HG02970 (cell line): ENCODE results near the gene TFDP1.
"Not testable (repeated sequence)": the region's sequence is repeated elsewhere in the genome, so short reads cannot be mapped to it uniquely, and the experiment has no call there.

Experiments
- ATAC-seq: cut with Tn5 transposase; IDR thresholded peaks from one replicate; pipeline ENCODE4 v1.9.1; 2021; ENCODE audit warnings: mild to moderate bottlenecking, moderate library complexity, moderate number of reproducible peaks; ENCODE audit not compliant: unreplicated experiment, low FRiP score

Gene TFDP1

DNA sequence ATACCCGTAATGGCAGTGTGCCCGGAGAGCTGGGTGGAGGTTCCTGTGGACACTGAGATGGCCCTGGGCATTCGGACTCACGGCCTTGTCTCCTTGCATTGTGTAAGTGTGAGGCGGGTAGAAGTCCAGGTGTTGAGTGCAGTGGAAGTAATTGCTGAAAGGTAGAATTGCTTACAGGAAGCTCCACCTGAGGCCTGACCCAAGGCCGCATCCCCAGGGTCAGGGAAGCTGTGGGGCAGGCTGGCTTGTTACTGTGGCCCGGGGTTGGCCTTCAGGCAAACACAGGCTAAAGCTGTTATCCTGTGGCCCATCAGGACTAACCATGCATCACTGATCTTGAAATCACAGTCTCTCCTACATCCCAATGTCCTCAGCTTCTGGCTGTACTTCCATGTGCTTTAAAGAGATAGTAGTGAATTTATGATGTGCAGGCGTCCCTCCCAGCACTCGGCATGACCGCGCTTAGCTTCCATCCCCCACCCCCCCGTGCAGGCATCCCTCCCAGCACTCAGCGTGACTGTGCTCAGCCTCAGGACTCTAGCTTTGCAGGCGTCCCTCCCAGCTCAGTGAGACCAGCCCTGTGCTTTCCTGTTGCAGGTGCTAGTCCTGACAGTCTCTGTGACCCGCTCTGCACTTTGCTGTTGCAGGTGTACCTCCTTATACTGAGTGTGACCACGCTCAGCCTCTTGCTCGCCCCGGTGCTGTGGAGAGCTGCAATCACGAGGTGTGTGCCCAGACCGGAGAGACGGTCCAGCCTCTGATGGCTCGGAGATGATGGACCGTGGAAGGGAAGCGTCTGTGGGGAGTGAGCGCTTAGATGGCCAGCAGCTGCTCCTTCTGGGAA lies 35.6 kb upstream of the TFDP1 start:
- no peak for ATAC-seq

DNA sequence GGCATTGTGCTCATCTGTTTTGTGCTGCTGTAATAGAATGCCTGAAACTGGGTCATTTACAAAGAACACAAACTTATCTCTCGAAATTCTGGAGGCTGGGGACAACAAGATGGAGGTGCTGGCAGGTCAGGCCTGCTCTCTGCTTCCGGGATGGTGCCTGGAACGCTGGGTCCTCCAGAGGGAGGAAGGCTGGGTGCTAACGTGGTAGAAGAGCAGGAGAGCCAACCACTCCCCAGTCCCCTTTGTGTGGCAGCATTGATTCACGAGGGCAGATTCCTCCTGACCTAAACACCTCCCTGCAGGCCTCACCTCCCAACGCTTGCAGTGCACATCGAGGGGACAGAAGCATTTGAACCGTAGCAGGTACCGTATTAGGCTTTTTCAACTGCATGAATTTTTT lies 34.1 kb upstream of the TFDP1 start:
- no peak for ATAC-seq

DNA sequence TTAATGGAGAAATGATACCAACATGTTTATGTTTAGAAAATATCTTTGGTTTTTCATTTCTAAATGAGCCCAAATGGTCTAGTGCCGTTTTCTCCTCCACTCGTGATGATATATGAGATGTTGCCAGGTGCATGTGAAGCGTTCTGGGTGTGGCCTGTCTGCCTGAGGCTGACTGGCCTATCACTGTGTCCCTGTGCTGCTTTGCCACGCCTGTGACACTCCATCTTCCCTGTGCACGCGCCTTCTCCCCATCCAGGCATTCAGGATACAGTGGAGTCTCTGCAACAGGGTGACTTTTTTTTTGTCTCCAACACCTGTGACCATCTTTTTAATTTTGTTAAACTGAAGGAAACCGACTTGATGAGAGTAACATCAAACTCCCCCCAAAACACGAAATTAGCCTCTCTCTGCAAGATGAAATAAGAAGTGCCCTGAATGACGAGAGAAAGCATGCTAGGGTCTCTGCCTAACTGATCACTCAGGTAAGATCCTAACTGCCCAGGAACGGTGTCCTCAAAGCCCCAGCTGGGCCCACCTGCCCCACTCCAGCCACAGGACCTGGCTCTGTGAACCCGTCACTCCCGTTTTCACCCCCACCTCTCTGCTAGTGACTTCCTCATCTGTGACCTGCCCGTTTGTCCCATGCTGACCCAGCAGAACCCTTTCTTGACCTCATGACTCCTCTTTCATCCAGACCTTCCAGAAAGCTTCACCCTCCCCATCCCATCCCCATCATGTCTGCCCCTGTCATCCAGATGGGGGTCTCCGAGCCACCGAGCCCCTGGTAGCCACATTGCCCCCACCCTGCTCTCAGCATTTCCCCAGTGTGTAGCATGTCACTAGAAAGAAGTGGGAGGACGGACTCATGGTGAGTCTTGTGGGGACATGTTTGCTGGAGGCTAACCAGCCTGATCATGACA lies 33.2 kb upstream of the TFDP1 start:
- ATAC-seq, result no peak

DNA sequence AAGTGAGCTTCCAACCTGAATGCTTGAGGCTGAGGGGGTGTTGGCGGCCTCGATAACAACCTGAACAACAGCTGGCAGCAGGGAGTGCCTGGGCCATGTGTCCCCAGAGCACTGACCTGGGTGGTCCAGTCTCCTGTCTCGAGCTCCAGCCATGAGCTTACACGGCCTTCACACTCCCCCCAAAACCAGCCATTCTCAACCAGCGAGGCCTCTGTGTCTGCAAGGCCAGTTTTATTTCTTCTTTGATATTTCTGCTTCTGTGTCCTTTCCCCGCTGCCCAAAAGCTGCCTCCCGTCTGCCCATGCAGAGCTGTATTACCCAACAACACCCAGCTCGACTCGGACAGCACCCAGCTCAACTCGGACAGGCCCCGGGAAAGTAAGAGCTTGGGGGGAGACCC lies 32.5 kb upstream of the TFDP1 start:
- no peak for ATAC-seq

DNA sequence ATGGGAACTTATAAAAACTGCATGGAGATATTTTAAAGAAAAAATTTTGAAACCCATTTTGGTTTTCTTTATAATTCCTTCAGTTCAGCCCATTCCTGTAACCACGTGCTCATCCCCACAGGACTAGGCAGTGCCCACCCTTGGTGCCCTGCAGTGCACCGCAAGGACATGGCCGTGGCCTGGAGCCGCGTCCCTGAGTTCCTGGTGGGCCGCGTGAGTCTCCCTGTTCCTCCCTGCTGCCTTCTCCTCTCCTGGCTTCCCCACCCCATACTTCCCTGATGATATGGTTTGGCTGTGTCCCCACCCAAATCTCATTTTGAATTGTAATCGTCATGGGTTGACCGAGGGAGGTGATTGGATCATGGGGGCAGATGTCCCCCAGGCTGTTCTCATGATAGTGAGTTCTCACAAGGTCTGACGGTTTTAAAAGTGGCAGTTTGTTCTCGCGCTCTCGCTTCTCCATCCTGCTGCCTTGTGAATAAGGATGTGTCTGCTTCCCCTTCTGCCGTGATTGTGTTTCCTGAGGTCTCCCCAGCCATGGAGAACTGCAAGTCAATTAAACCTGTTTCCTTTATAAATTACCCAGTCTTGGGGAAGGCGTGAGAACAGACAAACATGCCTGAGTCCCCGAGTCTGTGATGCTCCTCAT lies 31.6 kb upstream of the TFDP1 start:
- no peak for ATAC-seq

DNA sequence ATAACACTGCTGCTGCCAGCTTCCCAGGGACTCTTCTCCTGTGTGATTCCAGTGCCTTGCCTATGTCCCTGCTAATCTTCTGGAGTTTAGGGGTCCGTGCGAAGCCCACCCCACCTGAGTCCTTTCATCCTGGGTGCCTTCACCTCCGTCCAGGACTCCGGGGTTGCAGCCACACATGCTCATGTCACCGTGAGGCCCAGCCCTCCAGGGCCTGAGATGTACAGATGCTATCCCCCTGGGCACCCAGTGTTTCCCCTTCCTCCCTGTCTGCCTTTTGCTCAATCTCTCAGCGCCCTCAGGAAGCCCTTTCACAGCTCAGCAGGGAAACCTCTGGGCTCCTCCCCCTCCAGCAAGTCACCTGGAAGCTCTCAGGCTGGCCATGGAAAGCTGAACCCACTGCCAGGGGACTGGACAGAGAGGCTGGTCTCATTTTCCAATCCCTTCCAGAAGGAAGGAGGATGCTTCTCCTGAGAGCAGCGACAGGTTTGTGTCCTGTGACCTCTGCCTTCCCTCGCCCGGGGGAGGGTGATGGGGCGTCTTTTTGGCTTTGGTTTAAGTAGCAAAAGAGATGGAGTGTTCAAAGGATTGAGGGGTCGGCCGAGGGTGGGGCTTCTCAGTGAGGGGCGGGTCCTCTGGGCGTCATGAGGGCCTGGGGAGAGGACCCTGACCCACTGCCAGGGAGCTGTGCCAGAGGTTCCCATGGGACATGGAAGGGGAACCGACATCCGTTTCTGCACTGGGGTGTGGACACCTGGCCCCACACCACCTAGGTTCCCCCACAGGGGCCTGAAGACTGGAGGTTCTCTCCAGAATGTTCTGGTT lies 30.8 kb upstream of the TFDP1 start:
- no peak for ATAC-seq

DNA sequence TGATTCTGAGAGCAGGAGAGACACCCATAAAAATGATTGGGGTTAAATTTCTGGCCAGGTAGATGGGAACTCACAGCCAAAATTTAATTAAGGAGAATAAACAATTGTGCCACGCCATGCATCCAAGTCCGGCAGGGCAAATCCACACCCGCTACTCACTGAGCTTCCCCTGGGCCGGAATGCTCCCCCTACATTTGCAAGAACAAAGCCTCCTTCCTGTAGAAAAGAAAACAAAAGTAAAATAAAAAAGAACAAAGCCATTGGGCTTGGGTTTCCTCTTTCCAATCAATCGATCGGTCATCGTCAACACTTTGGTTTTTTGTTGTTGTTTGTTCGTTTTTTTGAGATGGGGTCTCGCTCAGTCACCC lies 30.2 kb upstream of the TFDP1 start:
- no peak for ATAC-seq

DNA sequence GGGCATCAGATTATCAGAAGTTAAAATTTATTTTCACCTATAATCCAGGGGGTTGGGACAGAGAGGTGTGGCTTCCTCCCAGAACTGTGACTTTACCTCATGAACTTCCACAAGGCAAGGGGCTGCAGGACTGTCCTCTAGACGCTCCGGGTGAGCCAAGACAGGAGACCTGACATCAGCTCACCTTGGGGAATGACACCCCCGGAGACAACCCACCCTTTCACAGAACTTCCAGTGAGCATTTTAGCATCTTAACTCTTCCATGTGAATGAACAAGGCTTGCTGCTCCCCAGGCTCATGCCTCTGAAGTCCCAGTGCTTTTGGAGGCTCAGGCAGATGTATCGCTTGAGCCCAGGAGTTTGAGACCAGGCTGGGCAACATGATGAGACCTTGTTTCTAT lies 29.4 kb upstream of the TFDP1 start:
- ATAC-seq, result no peak

DNA sequence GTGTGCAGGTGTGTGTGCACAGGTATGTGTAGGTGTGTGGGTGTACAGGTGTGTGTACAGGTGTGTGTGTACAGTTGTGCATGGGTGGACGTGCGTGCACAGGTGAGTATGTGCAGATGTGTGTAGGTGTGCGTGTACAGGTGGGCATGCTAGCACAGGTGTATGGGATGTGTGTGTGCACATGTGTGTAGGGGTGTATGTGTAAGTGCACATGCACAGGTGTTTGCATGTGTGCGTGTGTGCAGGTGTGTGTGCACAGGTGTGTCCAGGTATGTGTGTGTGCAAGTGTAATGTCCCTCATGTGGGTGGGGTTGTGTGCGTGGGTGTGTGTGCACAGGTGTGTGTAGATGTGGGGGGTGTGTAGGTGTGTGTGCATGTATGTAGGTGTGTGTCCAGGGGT lies 27.5 kb upstream of the TFDP1 start:
- ATAC-seq, result no peak

DNA sequence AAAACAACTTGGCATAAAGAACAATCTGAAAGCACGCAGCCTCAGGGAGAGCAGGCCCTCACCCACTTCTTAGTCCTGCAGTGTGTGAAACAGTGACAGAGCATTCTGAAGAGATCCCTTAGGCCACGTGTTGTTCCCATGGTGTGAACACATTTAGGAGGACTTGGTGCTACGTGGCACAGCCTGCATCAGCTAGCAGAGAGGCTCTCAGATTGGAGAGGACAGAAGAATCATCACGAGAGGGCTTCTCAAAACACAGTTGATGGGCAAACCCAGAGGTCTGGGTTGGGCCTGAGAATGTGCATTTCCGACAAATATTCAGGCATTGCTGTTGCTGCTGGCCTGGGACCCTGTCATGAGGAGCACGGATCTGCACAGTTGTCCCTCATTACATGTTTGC lies 26.1 kb upstream of the TFDP1 start:
- ATAC-seq, result no peak

DNA sequence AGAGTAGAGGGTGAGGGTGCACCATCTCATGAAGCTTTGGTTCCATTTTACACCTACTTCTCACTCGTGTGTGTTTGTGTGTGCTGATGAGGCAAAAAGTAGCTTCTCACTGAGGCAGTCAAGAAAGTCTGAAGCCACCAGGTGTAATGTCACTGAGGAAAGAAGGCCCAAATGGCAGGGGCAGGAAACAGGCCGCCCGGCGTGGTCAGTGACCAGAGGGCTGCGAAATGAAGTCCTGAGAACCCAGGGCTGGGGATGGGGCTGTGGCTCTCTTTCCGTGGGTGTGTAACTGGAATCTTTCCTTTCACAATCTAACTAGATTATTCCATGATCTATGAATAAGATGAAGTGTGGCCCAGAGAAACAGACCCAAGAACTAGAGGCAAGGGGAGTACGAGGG lies 25.5 kb upstream of the TFDP1 start:
- ATAC-seq, result no peak

DNA sequence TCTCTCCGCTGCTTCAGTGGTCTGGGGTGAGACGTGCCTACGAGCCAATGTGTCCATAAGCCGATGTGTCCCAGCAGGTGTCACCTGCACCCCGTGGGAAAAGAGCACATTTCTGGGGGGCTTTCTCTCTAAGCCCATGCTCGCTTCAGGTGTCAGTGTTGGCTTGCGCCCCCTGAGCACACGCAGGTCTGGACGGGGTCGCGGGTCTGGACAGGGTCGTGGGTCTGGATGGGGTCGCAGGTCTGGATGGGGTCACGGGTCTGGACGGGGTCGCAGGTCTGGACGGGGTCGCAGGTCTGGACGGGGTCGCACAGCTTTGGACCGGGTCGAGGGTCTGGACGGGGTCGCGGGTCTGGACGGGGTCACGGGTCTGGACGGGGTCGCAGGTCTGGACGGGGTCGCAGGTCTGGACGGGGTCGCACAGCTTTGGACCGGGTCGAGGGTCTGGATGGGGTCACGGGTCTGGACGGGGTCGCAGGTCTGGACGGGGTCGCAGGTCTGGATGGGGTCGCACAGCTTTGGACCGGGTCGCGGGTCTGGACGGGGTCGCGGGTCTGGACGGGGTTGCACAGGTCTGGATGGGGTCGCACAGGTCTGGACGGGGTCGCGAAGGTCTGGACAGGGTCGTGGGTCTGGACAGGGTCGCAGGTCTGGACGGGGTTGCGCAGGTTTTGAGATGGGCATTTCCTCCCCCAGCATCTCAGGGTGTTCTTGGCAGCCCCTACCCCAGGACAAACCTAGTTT lies 24.5 kb upstream of the TFDP1 start:
- ATAC-seq, result no peak

DNA sequence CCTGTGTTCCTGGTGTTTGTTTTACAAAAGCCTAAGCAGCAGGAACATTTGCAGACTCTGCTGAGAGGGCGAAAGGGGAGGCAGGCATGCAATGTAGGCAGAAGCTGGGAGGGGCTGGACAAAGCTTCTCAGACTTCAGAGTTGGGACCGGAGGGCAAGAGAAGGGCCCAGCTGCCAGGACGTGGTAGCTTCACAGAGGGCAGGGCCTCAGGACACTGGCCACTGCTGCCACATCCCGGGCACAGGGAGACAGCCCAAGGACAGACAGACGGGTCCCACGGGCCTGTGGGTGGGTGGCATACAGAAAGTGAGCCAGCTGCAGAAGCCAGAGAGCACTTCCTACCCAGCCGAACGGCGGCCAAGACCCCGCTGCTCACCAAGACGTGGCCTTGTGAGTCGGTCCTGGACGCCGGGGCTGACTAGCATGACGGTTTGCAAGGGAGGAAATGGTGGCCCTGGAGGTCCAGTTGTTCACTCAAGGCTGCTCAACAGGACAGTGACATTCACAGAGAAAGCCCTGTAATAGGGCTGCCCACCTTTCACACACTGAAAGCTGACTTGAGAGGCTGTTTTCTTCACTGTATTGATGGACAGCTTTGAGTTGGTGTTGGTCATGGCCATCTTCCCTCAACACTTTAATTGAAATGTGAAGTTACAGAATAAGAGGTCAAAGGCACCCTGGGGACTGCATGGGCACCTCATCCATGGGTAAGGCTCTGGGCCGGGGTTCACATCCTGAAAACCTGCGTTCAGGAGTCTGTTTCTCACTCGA lies 23.7 kb upstream of the TFDP1 start:
- no peak for ATAC-seq

DNA sequence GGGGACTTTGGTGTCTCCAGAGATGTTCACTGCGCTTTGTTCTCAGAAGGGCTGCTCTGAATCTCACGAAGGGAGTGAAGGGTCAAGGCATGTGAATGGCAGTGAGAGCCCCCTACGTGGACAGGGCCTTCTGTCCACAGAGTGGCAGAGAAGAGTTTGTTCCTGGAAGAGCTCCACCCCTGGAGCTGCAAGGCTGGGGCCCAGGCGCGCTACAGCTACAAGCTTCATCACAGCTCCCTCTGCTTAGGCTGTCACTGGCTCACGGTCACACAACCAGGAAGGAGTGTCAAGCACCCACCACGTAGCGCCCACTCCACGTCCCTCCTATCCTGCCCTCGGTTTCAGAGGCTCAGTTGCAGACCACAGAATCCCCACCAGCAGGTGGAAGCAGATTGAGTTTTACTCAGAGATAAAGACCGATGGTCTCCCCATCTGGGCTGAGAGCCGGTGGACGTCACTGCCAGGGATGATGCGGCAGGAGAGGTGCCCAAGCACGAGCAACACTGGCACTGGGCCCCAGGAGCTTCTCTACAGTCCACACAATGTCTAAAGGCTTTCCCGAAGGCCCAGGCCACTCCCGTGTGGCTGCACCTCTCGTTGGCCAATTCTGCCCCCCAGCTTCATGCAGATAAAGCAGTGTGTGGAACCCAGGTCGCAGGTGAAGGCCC lies 23.0 kb upstream of the TFDP1 start:
- no peak for ATAC-seq

DNA sequence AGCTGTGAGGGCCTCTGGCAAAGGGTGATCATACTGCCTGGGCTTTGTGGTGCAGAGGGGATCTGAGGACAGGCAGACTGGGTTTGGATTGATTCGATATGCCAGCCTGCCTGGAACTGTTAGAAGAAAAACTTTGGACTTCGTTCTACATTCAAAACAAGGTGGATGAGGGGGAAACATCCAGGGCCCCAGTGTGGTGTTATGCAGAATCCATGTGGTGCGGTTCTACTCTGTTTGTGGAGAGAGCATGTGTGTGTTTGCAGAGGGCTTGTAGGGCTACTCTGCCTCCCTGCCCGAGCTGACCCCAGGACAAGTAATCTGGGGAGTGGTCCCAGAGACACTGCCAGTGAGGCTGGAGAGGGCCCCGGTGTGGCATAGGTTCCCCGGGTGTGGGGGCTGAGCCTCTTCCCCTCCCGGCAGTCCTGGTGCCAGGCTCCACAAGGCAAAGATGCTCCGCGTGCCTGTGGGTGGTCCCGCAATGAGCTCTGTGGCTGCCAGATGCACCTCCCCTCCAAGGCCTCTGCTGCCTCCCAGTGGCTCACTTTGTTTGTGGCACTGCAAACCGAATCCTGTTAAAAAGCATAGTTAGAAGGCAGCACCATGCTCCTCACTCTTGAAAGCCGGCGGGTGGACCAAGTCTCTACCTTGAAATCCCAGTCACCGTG lies 22.3 kb upstream of the TFDP1 start:
- ATAC-seq, result no peak

DNA sequence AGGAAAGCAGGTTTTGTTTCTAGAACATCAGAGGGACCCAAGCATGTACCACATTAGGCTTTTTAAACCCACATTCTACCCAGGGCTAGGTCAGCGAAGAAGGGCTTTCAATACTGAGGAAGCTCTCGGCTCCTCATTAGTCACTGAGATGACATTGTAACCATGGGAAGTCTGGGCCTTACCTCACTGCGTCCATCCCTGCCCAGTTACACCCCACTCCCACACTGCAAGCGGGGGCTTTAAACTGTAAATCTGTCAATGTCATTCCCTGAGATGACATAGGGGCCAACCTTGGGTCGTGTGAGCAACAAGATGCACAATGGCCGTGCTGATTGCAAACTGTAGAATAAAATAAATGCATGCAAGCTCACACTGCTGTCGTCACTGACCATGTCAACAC lies 21.7 kb upstream of the TFDP1 start:
- no peak for ATAC-seq

DNA sequence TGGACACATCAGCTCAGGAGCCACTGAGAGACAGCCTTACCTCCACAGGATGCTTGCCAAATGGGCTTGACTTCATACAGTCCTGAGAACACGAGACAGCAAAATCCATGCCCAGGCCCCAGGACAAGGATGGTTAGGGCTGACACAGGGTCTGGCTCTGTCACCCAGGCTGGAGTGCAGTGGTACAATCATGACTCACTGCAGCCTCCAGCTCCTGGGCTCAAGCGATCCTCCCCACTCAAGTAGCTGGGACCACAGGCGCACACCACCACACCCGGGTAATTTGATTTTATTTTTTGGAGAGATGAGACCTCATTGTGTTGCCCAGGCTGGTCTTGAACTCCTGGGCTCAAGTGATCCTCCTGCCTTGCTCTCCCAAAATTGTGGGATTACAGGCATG lies 21.0 kb upstream of the TFDP1 start:
- ATAC-seq, result not testable (repeated sequence)
